Measurements from ENCODE around the gene ADNP.

DNA sequence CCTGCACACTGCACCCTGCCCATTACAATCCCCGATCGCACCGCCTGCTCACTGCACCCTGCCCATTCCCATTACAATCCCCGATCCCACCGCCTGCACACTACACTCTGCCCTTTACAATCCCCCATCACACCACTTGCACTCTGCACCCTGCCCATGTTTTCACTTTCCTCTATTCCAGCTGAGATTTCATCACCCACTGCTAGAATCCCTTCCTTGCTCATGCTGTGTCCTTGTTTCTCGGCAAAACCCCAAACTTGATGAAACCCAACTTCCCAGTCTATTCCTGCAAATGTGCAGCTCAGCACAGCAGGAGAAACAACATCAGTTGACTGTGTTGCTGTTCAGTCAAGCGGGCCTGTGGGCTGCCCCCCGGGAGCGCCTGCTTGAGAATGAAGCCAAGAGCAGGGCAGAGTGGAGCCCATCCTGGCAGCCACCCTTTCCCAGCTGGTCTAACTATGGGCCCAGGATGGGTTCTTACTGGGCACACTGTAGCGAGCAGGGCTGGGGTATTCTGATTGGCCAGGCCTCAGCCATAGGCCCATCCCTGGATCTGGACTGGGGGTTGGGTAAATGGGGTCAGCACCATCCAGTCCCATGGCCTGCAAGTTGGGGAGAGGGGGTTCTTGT lies 44.6 kb upstream of the ADNP start:
- no peak for TF ChIP-seq POLR2AphosphoS5 (IDR thresholded peaks at IDR 0.05)
- TF ChIP-seq, protein P1, sequence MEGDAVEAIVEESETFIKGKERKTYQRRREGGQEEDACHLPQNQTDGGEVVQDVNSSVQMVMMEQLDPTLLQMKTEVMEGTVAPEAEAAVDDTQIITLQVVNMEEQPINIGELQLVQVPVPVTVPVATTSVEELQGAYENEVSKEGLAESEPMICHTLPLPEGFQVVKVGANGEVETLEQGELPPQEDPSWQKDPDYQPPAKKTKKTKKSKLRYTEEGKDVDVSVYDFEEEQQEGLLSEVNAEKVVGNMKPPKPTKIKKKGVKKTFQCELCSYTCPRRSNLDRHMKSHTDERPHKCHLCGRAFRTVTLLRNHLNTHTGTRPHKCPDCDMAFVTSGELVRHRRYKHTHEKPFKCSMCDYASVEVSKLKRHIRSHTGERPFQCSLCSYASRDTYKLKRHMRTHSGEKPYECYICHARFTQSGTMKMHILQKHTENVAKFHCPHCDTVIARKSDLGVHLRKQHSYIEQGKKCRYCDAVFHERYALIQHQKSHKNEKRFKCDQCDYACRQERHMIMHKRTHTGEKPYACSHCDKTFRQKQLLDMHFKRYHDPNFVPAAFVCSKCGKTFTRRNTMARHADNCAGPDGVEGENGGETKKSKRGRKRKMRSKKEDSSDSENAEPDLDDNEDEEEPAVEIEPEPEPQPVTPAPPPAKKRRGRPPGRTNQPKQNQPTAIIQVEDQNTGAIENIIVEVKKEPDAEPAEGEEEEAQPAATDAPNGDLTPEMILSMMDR (IDR thresholded peaks at IDR 0.05): no peak

All from sigmoid colon (tissue), 4 donors.